ENCODE measurements around the gene ADAMTS17.

ADAMTS17 gene

DNA sequence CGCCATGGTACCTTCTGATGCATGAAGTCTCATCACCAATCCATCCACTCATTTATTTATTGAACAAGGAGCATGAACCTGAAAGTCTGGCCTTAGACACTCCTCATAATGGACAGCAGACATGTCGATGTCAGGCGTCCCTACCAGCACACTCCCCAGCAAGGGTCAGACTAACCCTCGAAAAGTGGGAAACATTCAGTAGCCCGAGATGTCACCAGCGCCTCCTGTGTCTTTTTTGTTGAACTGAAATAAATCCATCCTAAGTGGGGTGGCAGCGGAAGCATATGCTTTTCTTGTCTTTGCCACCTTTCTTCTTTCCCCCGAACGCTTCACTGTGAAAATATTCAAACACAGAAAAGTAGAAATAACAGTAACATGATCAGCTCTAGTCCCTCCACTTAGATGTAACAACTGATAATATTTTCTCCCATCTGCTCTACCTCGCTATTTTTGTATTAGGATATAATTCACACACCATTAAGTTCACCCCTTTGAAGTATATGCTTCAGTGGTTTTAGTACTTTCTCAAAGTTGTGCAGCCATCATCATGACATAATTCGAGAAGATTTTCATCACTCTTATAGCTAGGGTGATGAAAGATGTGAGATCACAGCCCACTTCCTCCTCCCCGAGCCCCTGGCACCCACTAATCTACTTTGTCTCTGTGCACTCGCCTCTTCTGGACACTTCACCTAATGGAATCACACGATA is 121.6 kb downstream of the ADAMTS17 start:
- Histone ChIP-seq H3K4me1 (ENCODE audit: insufficient read depth, low read length) (peaks cover 5% of the 10 kb centered on the region; the same call in 1 of the 2 replicates), H3K36me3 (ENCODE audit: insufficient read depth, low read depth, low read length) (no peaks in the 10 kb centered on the region), H3K4me3 (ENCODE audit: low read length) (no peak overlapping the region), H3K27me3 (ENCODE audit: insufficient read depth, low read length) (no peaks in the 10 kb centered on the region), H3K27ac (ENCODE audit: low read length) (no peak overlapping the region), H3K9ac (ENCODE audit: low read depth, low read length) (no peak overlapping the region), H3K9me3 (ENCODE audit: insufficient read depth, low read depth, low read length) (no peaks in the 10 kb centered on the region)

GRCh38 chr15:100218434-100218833 is 123.3 kb downstream of the ADAMTS17 start:
- no peaks in the 10 kb centered on the region for H3K36me3 ChIP-seq (ENCODE audit: insufficient read depth, low read depth, low read length)

GRCh38 chr15:100216182-100216581 is 125.6 kb downstream of the ADAMTS17 start:
- Histone ChIP-seq H3K9me3 (ENCODE audit: insufficient read depth, low read depth, low read length) (no peaks in the 10 kb centered on the region), H3K4me1 (ENCODE audit: insufficient read depth, low read length) (peaks cover 8% of the 10 kb centered on the region), H3K27ac (ENCODE audit: low read length) (no peak overlapping the region), H3K36me3 (ENCODE audit: insufficient read depth, low read depth, low read length) (no peaks in the 10 kb centered on the region), H3K4me3 (ENCODE audit: low read length) (no peak overlapping the region), H3K9ac (ENCODE audit: low read depth, low read length) (no peak overlapping the region), H3K27me3 (ENCODE audit: insufficient read depth, low read length) (no peaks in the 10 kb centered on the region)

More at GRCh38 chr15:100218434-100218833, 123.3 kb downstream of the ADAMTS17 start:
- no peak overlapping the region for H3K27ac ChIP-seq (ENCODE audit: low read length)
- H3K4me3 ChIP-seq (ENCODE audit: low read length), result no peak overlapping the region
- H3K9me3 ChIP-seq (ENCODE audit: insufficient read depth, low read depth, low read length), result no peaks in the 10 kb centered on the region
- no peaks in the 10 kb centered on the region for H3K4me1 ChIP-seq (ENCODE audit: insufficient read depth, low read length)
- no peak overlapping the region for H3K9ac ChIP-seq (ENCODE audit: low read depth, low read length)
- no peaks in the 10 kb centered on the region for H3K27me3 ChIP-seq (ENCODE audit: insufficient read depth, low read length)

DNA sequence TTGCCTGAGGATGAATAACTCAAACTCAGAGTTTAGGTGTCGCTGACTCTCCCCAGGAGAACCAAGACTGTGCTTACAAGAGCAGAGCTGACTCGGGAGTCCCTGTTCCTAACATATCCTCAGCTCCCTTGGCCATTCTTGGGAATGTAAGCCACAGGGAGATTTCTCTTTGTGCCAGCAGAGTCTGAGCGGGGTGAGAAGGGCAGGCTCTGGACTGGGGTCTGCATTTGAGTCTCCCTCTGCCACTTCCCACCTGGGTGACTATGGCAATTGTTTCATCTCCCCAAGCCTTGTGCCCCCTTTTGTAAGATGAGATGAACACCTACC is 126.0 kb downstream of the ADAMTS17 start:
- no peaks in the 10 kb centered on the region for H3K27me3 ChIP-seq (ENCODE audit: insufficient read depth, low read length)
- no peak overlapping the region for H3K9ac ChIP-seq (ENCODE audit: low read depth, low read length)
- no peaks in the 10 kb centered on the region for H3K9me3 ChIP-seq (ENCODE audit: insufficient read depth, low read depth, low read length)
- H3K27ac ChIP-seq (ENCODE audit: low read length), result no peak overlapping the region
- H3K4me3 ChIP-seq (ENCODE audit: low read length), result no peak overlapping the region
- no peaks in the 10 kb centered on the region for H3K36me3 ChIP-seq (ENCODE audit: insufficient read depth, low read depth, low read length)
- H3K4me1 ChIP-seq (ENCODE audit: insufficient read depth, low read length), result peaks cover 8% of the 10 kb centered on the region

GRCh38 chr15:100215031-100215842 is 126.5 kb downstream of the ADAMTS17 start:
- Histone ChIP-seq H3K4me1 (ENCODE audit: insufficient read depth, low read length) (peaks cover 8% of the 10 kb centered on the region), H3K27ac (ENCODE audit: low read length) (no peak overlapping the region), H3K9me3 (ENCODE audit: insufficient read depth, low read depth, low read length) (no peaks in the 10 kb centered on the region), H3K9ac (ENCODE audit: low read depth, low read length) (no peak overlapping the region), H3K27me3 (ENCODE audit: insufficient read depth, low read length) (no peaks in the 10 kb centered on the region), H3K36me3 (ENCODE audit: insufficient read depth, low read depth, low read length) (no peaks in the 10 kb centered on the region), H3K4me3 (ENCODE audit: low read length) (no peak overlapping the region)

- Histone ChIP-seq H3K4me3 (ENCODE audit: low read length) (no peak overlapping the region), H3K27me3 (ENCODE audit: insufficient read depth, low read length) (no peaks in the 10 kb centered on the region), H3K9ac (ENCODE audit: low read depth, low read length) (no peak overlapping the region), H3K4me1 (ENCODE audit: insufficient read depth, low read length) (peaks cover 8% of the 10 kb centered on the region), H3K36me3 (ENCODE audit: insufficient read depth, low read depth, low read length) (no peaks in the 10 kb centered on the region), H3K27ac (ENCODE audit: low read length) (no peak overlapping the region), H3K9me3 (ENCODE audit: insufficient read depth, low read depth, low read length) (no peaks in the 10 kb centered on the region)
Measured at GRCh38 chr15:100211855-100212850, 129.6 kb downstream of the ADAMTS17 start.

- H3K9ac ChIP-seq (ENCODE audit: low read depth, low read length), result no peak overlapping the region
- no peaks in the 10 kb centered on the region for H3K27me3 ChIP-seq (ENCODE audit: insufficient read depth, low read length)
- no peaks in the 10 kb centered on the region for H3K36me3 ChIP-seq (ENCODE audit: insufficient read depth, low read depth, low read length)
- H3K4me3 ChIP-seq (ENCODE audit: low read length), result no peak overlapping the region
- no peaks in the 10 kb centered on the region for H3K9me3 ChIP-seq (ENCODE audit: insufficient read depth, low read depth, low read length)
- peaks cover 14% of the 10 kb centered on the region for H3K4me1 ChIP-seq (ENCODE audit: insufficient read depth, low read length)
- no peak overlapping the region for H3K27ac ChIP-seq (ENCODE audit: low read length)
Measured at GRCh38 chr15:100210338-100210737, 131.4 kb downstream of the ADAMTS17 start.

GRCh38 chr15:100208921-100209603 is 132.7 kb downstream of the ADAMTS17 start:
- Histone ChIP-seq H3K9me3 (ENCODE audit: insufficient read depth, low read depth, low read length) (no peaks in the 10 kb centered on the region), H3K36me3 (ENCODE audit: insufficient read depth, low read depth, low read length) (no peaks in the 10 kb centered on the region), H3K27ac (ENCODE audit: low read length) (no peak overlapping the region), H3K4me1 (ENCODE audit: insufficient read depth, low read length) (peaks cover 14% of the 10 kb centered on the region), H3K27me3 (ENCODE audit: insufficient read depth, low read length) (no peaks in the 10 kb centered on the region), H3K4me3 (ENCODE audit: low read length) (no peak overlapping the region), H3K9ac (ENCODE audit: low read depth, low read length) (no peak overlapping the region)

DNA sequence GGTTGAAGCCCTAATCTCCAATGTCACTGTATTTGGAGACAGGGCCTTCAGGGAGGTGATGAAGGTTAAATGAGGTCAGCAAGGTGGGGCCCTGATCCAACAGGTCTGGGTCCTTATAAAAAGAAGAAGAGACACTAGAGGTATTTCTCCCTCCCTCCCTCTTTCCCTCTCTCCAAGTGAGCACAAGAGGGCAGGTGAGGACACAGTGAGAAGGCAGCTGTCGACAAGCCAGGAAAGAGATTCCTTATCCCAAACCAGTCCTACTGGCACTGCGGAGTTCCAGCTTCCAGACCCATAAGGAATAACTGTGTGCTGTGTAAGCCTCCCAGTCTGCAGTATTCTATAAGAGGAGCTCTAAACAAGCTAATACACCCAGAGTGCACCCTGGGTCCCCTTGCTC is 134.7 kb downstream of the ADAMTS17 start:
- Histone ChIP-seq H3K36me3 (ENCODE audit: insufficient read depth, low read depth, low read length) (no peaks in the 10 kb centered on the region), H3K4me3 (ENCODE audit: low read length) (no peak overlapping the region), H3K4me1 (ENCODE audit: insufficient read depth, low read length) (peaks cover 11% of the 10 kb centered on the region), H3K27me3 (ENCODE audit: insufficient read depth, low read length) (no peaks in the 10 kb centered on the region), H3K9me3 (ENCODE audit: insufficient read depth, low read depth, low read length) (no peaks in the 10 kb centered on the region), H3K27ac (ENCODE audit: low read length) (no peak overlapping the region), H3K9ac (ENCODE audit: low read depth, low read length) (no peak overlapping the region)

- Histone ChIP-seq H3K9ac (ENCODE audit: low read depth, low read length) (no peak overlapping the region), H3K27ac (ENCODE audit: low read length) (no peak overlapping the region), H3K9me3 (ENCODE audit: insufficient read depth, low read depth, low read length) (no peaks in the 10 kb centered on the region), H3K4me3 (ENCODE audit: low read length) (no peak overlapping the region), H3K36me3 (ENCODE audit: insufficient read depth, low read depth, low read length) (no peaks in the 10 kb centered on the region), H3K27me3 (ENCODE audit: insufficient read depth, low read length) (no peaks in the 10 kb centered on the region), H3K4me1 (ENCODE audit: insufficient read depth, low read length) (peaks cover 7% of the 10 kb centered on the region)
Measured at GRCh38 chr15:100206643-100207042, 135.1 kb downstream of the ADAMTS17 start.
